Measurements from ENCODE around the gene SFT2D2. TPM values are rescaled to one million over a fixed set of nuclear protein-coding genes. Genes with fewer than 3 reads are reported as not detected.

Gene SFT2D2
- total and polyA plus RNA-seq, 2 of the 8 experiments (the other 6 are each of a cell fraction or from before 2014, with no cell fraction given): 9.0 to 29.0 TPM

GRCh38 chr1:168178638-168179437, 47.0 kb upstream of the SFT2D2 start, which contains the start of gene TIPRL (continued):
- peak; percentile 57; the same call in 1 of the 2 replicates for TF ChIP-seq SP4 (IDR thresholded peaks at IDR 0.05; ENCODE audit: low read length)
- no peak for TF ChIP-seq CHD1 (IDR thresholded peaks at IDR 0.05; ENCODE audit: low read depth, low read length)
- peak; percentile 50 to 61 (median 59) for TF ChIP-seq CTCF (IDR thresholded peaks at IDR 0.05; ENCODE audit: control extremely low read depth in 1 of 3, insufficient read depth in 1 of 3, low read depth in 1 of 3, low read length in 3 of 3)
- TF ChIP-seq KDM4A (IDR thresholded peaks at IDR 0.05; ENCODE audit: low read depth, low read length, severe bottlenecking): peak; percentile 53
- no peak for TF ChIP-seq USF2 (IDR thresholded peaks at IDR 0.05; ENCODE audit: low read length)
- TF ChIP-seq SIN3A (conservative IDR thresholded peaks at IDR 0.05 in 1 of 2, IDR thresholded peaks at IDR 0.05 in 1 of 2; ENCODE audit: low read depth in 1 of 2, low read length in 2 of 2): peak in 1 of 2 experiments; percentile 78; a peak in 2 of 4 replicates
- TF ChIP-seq BACH1 (IDR thresholded peaks at IDR 0.05; ENCODE audit: low read length): no peak
- peak; percentile 73; the same call in 1 of the 2 replicates for TF ChIP-seq RBBP5 (IDR thresholded peaks at IDR 0.05; ENCODE audit: borderline replicate concordance, low read depth, low read length)
- TF ChIP-seq HDAC6 (IDR thresholded peaks at IDR 0.05; ENCODE audit: low read depth, low read length): no peak
- no peak for TF ChIP-seq RNF2 (IDR thresholded peaks at IDR 0.05; ENCODE audit: borderline replicate concordance, low read depth, low read length, missing control alignments, poor library complexity, severe bottlenecking)
- no peak for TF ChIP-seq KDM1A (IDR thresholded peaks at IDR 0.05; ENCODE audit: borderline replicate concordance, low read length)
- TF ChIP-seq SIRT6 (IDR thresholded peaks at IDR 0.05; ENCODE audit: low read length): no peak
- TF ChIP-seq TBP (IDR thresholded peaks at IDR 0.05; ENCODE audit: low read depth, low read length): 0 out of 2 replicates have a peak, but pooled peaks have one; percentile 11
- TF ChIP-seq BCL11A (IDR thresholded peaks at IDR 0.05; ENCODE audit: low read depth in 2 of 2, low read length in 2 of 2): no peak
- no peak for TF ChIP-seq KDM5A (IDR thresholded peaks at IDR 0.05; ENCODE audit: low read length)
- TF ChIP-seq RAD21 (IDR thresholded peaks at IDR 0.05 in 1 of 2, conservative IDR thresholded peaks at IDR 0.05 in 1 of 2; ENCODE audit: low read depth in 2 of 2, low read length in 2 of 2): peak; percentile 26 to 54; a peak in 3 of 4 replicates
- peak; percentile 90 for TF ChIP-seq PHF8 (conservative IDR thresholded peaks at IDR 0.05; ENCODE audit: low read depth, low read length)

Data from H1 (cell line).